ENCODE measurements around the gene SPINK8.
A peak's percentile ranks its signal among the peaks of the same experiment; 100 is the strongest.
"Not testable (repeated sequence)": the region's sequence is repeated elsewhere in the genome, so short reads cannot be mapped to it uniquely, and the experiment has no call there.

SPINK8 gene

GRCh38 chr3:48273594-48274211 is 59.8 kb downstream of the SPINK8 start:
- Histone ChIP-seq H2BK120ac (ENCODE audit: insufficient read depth, low read length, poor library complexity) (no peak overlapping the region), H4K12ac (ENCODE audit: low read depth, low read length) (no peak overlapping the region), H4K8ac (ENCODE audit: low read depth, low read length) (no peak overlapping the region), H3K14ac (ENCODE audit: low read length) (no peak overlapping the region), H3K18ac (ENCODE audit: low read length) (no peak overlapping the region), H3K27me3 (ENCODE audit: insufficient read depth, low read length) (no peaks in the 10 kb centered on the region), H3K4me1 (ENCODE audit: control insufficient read depth in 1 of 2, insufficient read depth in 2 of 2, low read length in 2 of 2) (peaks cover 0 to 6% of the 10 kb centered on the region in 2 experiments), H3K9me3 (ENCODE audit: insufficient read depth, low read depth, low read length) (peaks cover 8% of the 10 kb centered on the region), H2BK12ac (ENCODE audit: low read length) (no peak overlapping the region), H3K4ac (ENCODE audit: low read depth, low read length) (no peak overlapping the region), H3K27ac (ENCODE audit: low read depth, low read length) (no peak overlapping the region), H3K79me2 (ENCODE audit: control insufficient read depth, insufficient read depth, low read length, poor library complexity) (no peaks in the 10 kb centered on the region), H3K36me3 (ENCODE audit: control insufficient read depth in 1 of 2, insufficient read depth in 2 of 2, low read length in 2 of 2) (peaks cover 2 to 9% of the 10 kb centered on the region in 2 experiments), H4K91ac (ENCODE audit: low read depth, low read length) (no peak overlapping the region), H2AK5ac (ENCODE audit: low read length) (no peak overlapping the region), H3K79me1 (ENCODE audit: low read length) (no peaks in the 10 kb centered on the region), H3K23ac (ENCODE audit: low read length) (no peak overlapping the region), H3K4me2 (ENCODE audit: low read length) (no peak overlapping the region), H2AFZ (ENCODE audit: insufficient read depth, low read length, poor library complexity) (no peak overlapping the region), H3K9ac (ENCODE audit: low read length) (no peak overlapping the region), H2BK5ac (ENCODE audit: low read depth, low read length, poor library complexity) (no peak overlapping the region), H3K4me3 (ENCODE audit: low read depth, low read length) (no peak overlapping the region)
- peak; percentile 34 to 78 for DNase-seq
- WGBS (ENCODE audit: extremely low coverage, insufficient coverage, insufficient read length), result no CpG with 5 or more reads among the region's 9 CpGs

- no peak overlapping the region for H3K9ac ChIP-seq (ENCODE audit: low read length)
Observed at GRCh38 chr3:48271763-48272498, 61.5 kb downstream of the SPINK8 start.

GRCh38 chr3:48271223-48271622 is 62.2 kb downstream of the SPINK8 start:
- H4K91ac ChIP-seq (ENCODE audit: low read depth, low read length); H3K79me2 ChIP-seq (ENCODE audit: control insufficient read depth, insufficient read depth, low read length, poor library complexity); H2BK5ac ChIP-seq (ENCODE audit: low read depth, low read length, poor library complexity); H4K12ac ChIP-seq (ENCODE audit: low read depth, low read length); H2AFZ ChIP-seq (ENCODE audit: insufficient read depth, low read length, poor library complexity); H3K27me3 ChIP-seq (ENCODE audit: insufficient read depth, low read length); H3K4me3 ChIP-seq (ENCODE audit: low read depth, low read length); H2BK12ac ChIP-seq (ENCODE audit: low read length); H4K8ac ChIP-seq (ENCODE audit: low read depth, low read length); H2AK5ac ChIP-seq (ENCODE audit: low read length); H3K23ac ChIP-seq (ENCODE audit: low read length); H3K4ac ChIP-seq (ENCODE audit: low read depth, low read length); H3K18ac ChIP-seq (ENCODE audit: low read length); H3K9me3 ChIP-seq (ENCODE audit: insufficient read depth, low read depth, low read length); H3K14ac ChIP-seq (ENCODE audit: low read length); H3K4me1 ChIP-seq (ENCODE audit: control insufficient read depth in 1 of 2, insufficient read depth in 2 of 2, low read length in 2 of 2); H3K79me1 ChIP-seq (ENCODE audit: low read length); H3K4me2 ChIP-seq (ENCODE audit: low read length); H3K9ac ChIP-seq (ENCODE audit: low read length); H2BK120ac ChIP-seq (ENCODE audit: insufficient read depth, low read length, poor library complexity); H3K27ac ChIP-seq (ENCODE audit: low read depth, low read length); DNase-seq: not testable (repeated sequence)
- WGBS (ENCODE audit: extremely low coverage, insufficient coverage, insufficient read length), result no CpG with 5 or more reads among the region's 10 CpGs
- peaks cover 4 to 13% of the 10 kb centered on the region in 2 experiments for H3K36me3 ChIP-seq (ENCODE audit: control insufficient read depth in 1 of 2, insufficient read depth in 2 of 2, low read length in 2 of 2)

More at GRCh38 chr3:48271763-48272498, 61.5 kb downstream of the SPINK8 start:
- Histone ChIP-seq H3K27me3 (ENCODE audit: insufficient read depth, low read length) (no peaks in the 10 kb centered on the region), H3K36me3 (ENCODE audit: control insufficient read depth in 1 of 2, insufficient read depth in 2 of 2, low read length in 2 of 2) (peaks cover 2 to 13% of the 10 kb centered on the region in 2 experiments), H3K27ac (ENCODE audit: low read depth, low read length) (no peak overlapping the region), H4K8ac (ENCODE audit: low read depth, low read length) (no peak overlapping the region), H4K91ac (ENCODE audit: low read depth, low read length) (no peak overlapping the region), H3K23ac (ENCODE audit: low read length) (no peak overlapping the region), H2BK120ac (ENCODE audit: insufficient read depth, low read length, poor library complexity) (no peak overlapping the region), H3K79me1 (ENCODE audit: low read length) (no peaks in the 10 kb centered on the region), H3K18ac (ENCODE audit: low read length) (no peak overlapping the region), H3K9me3 (ENCODE audit: insufficient read depth, low read depth, low read length) (peaks cover 8% of the 10 kb centered on the region), H3K4ac (ENCODE audit: low read depth, low read length) (no peak overlapping the region), H2BK5ac (ENCODE audit: low read depth, low read length, poor library complexity) (no peak overlapping the region), H3K79me2 (ENCODE audit: control insufficient read depth, insufficient read depth, low read length, poor library complexity) (no peaks in the 10 kb centered on the region), H3K4me3 (ENCODE audit: low read depth, low read length) (no peak overlapping the region), H2BK12ac (ENCODE audit: low read length) (no peak overlapping the region), H3K4me2 (ENCODE audit: low read length) (no peak overlapping the region), H4K12ac (ENCODE audit: low read depth, low read length) (no peak overlapping the region), H3K4me1 (ENCODE audit: control insufficient read depth in 1 of 2, insufficient read depth in 2 of 2, low read length in 2 of 2) (peaks cover 0 to 3% of the 10 kb centered on the region in 2 experiments), H2AK5ac (ENCODE audit: low read length) (no peak overlapping the region), H3K14ac (ENCODE audit: low read length) (no peak overlapping the region), H2AFZ (ENCODE audit: insufficient read depth, low read length, poor library complexity) (no peak overlapping the region)
- no CpG with 5 or more reads among the region's 38 CpGs for WGBS (ENCODE audit: extremely low coverage, insufficient coverage, insufficient read length)
- DNase-seq, result no peak

- no peak for DNase-seq
- H3K18ac ChIP-seq (ENCODE audit: low read length), result no peak overlapping the region
- no peaks in the 10 kb centered on the region for H3K79me1 ChIP-seq (ENCODE audit: low read length)
- WGBS (ENCODE audit: extremely low coverage, insufficient coverage, insufficient read length), result no CpG with 5 or more reads among the region's 2 CpGs
- no peak overlapping the region for H3K4me3 ChIP-seq (ENCODE audit: low read depth, low read length)
- no peaks in the 10 kb centered on the region for H3K27me3 ChIP-seq (ENCODE audit: insufficient read depth, low read length)
- no peak overlapping the region for H3K27ac ChIP-seq (ENCODE audit: low read depth, low read length)
- H4K91ac ChIP-seq (ENCODE audit: low read depth, low read length), result no peak overlapping the region
- no peaks in the 10 kb centered on the region for H3K4me1 ChIP-seq (ENCODE audit: control insufficient read depth in 1 of 2, insufficient read depth in 2 of 2, low read length in 2 of 2)
- peaks cover 8% of the 10 kb centered on the region for H3K9me3 ChIP-seq (ENCODE audit: insufficient read depth, low read depth, low read length)
- H2BK5ac ChIP-seq (ENCODE audit: low read depth, low read length, poor library complexity), result no peak overlapping the region
- no peaks in the 10 kb centered on the region for H3K79me2 ChIP-seq (ENCODE audit: control insufficient read depth, insufficient read depth, low read length, poor library complexity)
- H4K12ac ChIP-seq (ENCODE audit: low read depth, low read length), result no peak overlapping the region
- H2BK12ac ChIP-seq (ENCODE audit: low read length), result no peak overlapping the region
- H2AFZ ChIP-seq (ENCODE audit: insufficient read depth, low read length, poor library complexity), result no peak overlapping the region
- no peak overlapping the region for H3K4me2 ChIP-seq (ENCODE audit: low read length)
- no peak overlapping the region for H2BK120ac ChIP-seq (ENCODE audit: insufficient read depth, low read length, poor library complexity)
- no peak overlapping the region for H3K9ac ChIP-seq (ENCODE audit: low read length)
- no peak overlapping the region for H4K8ac ChIP-seq (ENCODE audit: low read depth, low read length)
- H3K36me3 ChIP-seq (ENCODE audit: control insufficient read depth in 1 of 2, insufficient read depth in 2 of 2, low read length in 2 of 2), result peaks cover 5 to 13% of the 10 kb centered on the region in 2 experiments
- H2AK5ac ChIP-seq (ENCODE audit: low read length), result no peak overlapping the region
- no peak overlapping the region for H3K4ac ChIP-seq (ENCODE audit: low read depth, low read length)
- no peak overlapping the region for H3K23ac ChIP-seq (ENCODE audit: low read length)
- no peak overlapping the region for H3K14ac ChIP-seq (ENCODE audit: low read length)
Observed at GRCh38 chr3:48270306-48270705, 63.2 kb downstream of the SPINK8 start.
